Measurements from ENCODE around the gene VWF. TPM values are rescaled to one million over a fixed set of nuclear protein-coding genes. Genes with fewer than 3 reads are reported as not detected.

Gene VWF
- total and polyA plus RNA-seq, 2 experiments from 2014 or later = 0.42 to 0.56 TPM

GRCh38 chr12:5948696-5949095, 175.8 kb downstream of the VWF start:
- no peak overlapping the region for H2AFZ ChIP-seq
- no peaks in the 10 kb centered on the region for H3K79me2 ChIP-seq (replicated peaks; ENCODE audit: insufficient read depth)
- no peak overlapping the region for H3K4me3 ChIP-seq
- no peaks in the 10 kb centered on the region for H3K36me3 ChIP-seq (ENCODE audit: insufficient read depth)
- no peaks in the 10 kb centered on the region for H3K36me3 Mint-ChIP-seq (ENCODE audit: low read depth)
- H3K27ac Mint-ChIP-seq = no peak overlapping the region
- H3K4me1 ChIP-seq (ENCODE audit: insufficient read depth) = no peaks in the 10 kb centered on the region
- H3K4me1 Mint-ChIP-seq = peaks cover 20% of the 10 kb centered on the region
- no peak overlapping the region for H3K27ac ChIP-seq (ENCODE audit: low read depth)
- DNase-seq (ENCODE audit: low spot score) = no peak
- H3K9me3 Mint-ChIP-seq = no peaks in the 10 kb centered on the region
- peaks cover 23% of the 10 kb centered on the region for H3K27me3 Mint-ChIP-seq (ENCODE audit: insufficient read depth, low read depth, poor library complexity)
- no peaks in the 10 kb centered on the region for H3K9me2 ChIP-seq (ENCODE audit: insufficient read depth)
- H3F3A ChIP-seq (replicated peaks; ENCODE audit: low read depth) = no peaks in the 10 kb centered on the region
- peaks cover 21% of the 10 kb centered on the region for H3K27me3 ChIP-seq (ENCODE audit: insufficient read depth)
- H3K4me2 ChIP-seq = no peak overlapping the region
- ATAC-seq = no peak
- no peaks in the 10 kb centered on the region for H4K20me1 ChIP-seq (replicated peaks; ENCODE audit: insufficient read depth)
- no peak overlapping the region for H3K4me3 Mint-ChIP-seq
- no peak for TF ChIP-seq ETS1 (IDR thresholded peaks at IDR 0.05)
- TF ChIP-seq EZH2 (IDR thresholded peaks at IDR 0.05; ENCODE audit: low read depth, unreplicated experiment) = no peak
- TF ChIP-seq REST (IDR thresholded peaks at IDR 0.05; ENCODE audit: unreplicated experiment) = no peak
- no peak for TF ChIP-seq ZNF462 (CRISPR knock-in tag; IDR thresholded peaks at IDR 0.05)
- TF ChIP-seq ZNF331 (CRISPR knock-in tag; IDR thresholded peaks at IDR 0.05; ENCODE audit: low read depth) = no peak
- no peak for TF ChIP-seq ZNF114 (CRISPR knock-in tag; IDR thresholded peaks at IDR 0.05)
- TF ChIP-seq CTCF (conservative IDR thresholded peaks at IDR 0.05; ENCODE audit: low read depth in 2 of 2) = no peak
- TF ChIP-seq EZH2phosphoT487 (IDR thresholded peaks at IDR 0.05; ENCODE audit: unreplicated experiment) = no peak
- no peak for TF ChIP-seq NANOG (IDR thresholded peaks at IDR 0.05; ENCODE audit: borderline replicate concordance)
- TF ChIP-seq CREB1 (CRISPR knock-in tag; IDR thresholded peaks at IDR 0.05; ENCODE audit: low read depth) = no peak
- no peak for TF ChIP-seq STAT1 (IDR thresholded peaks at IDR 0.05; ENCODE audit: unreplicated experiment)
- no peak for TF ChIP-seq POLR2AphosphoS5 (IDR thresholded peaks at IDR 0.05; ENCODE audit: low read depth)
- no peak for TF ChIP-seq JUNB (IDR thresholded peaks at IDR 0.05; ENCODE audit: unreplicated experiment)
